Gastroesophageal sphincter (tissue), 3 donors: ENCODE data around the gene MACIR.

Experiments used
- CTCF ChIP-seq, 4 experiments: fragments of 200-600 bp in 2 of 4; fragments of 450-650 bp in 2 of 4; sonication (generic) in 1 of 4; IDR thresholded peaks; one replicate each; pipeline ENCODE4 v1.5.1; 2017 to 2019; ENCODE audit warnings: antibody characterized with exemption in 4 of 4, mild to moderate bottlenecking in 2 of 4, moderate library complexity in 2 of 4
- POLR2A ChIP-seq, 2 donors: fragments of 450-650 bp; IDR thresholded peaks; one replicate each; pipeline ENCODE4 v1.6.1; 2017; ENCODE audit warnings: antibody characterized with exemption in 2 of 2, mild to moderate bottlenecking in 2 of 2, moderate library complexity in 1 of 2

GRCh38 chr5:103210952-103211351 lies 47.6 kb upstream of the MACIR start:
- TF ChIP-seq CTCF (IDR thresholded peaks at IDR 0.05) = no peak
- no peak for TF ChIP-seq POLR2A (IDR thresholded peaks at IDR 0.05)
